CD1c-positive myeloid dendritic cell (primary cell): Measurements from ENCODE around the gene SPTLC2.
"Not testable (repeated sequence)": the region's sequence is repeated elsewhere in the genome, so short reads cannot be mapped to it uniquely, and the experiment has no call there.

ENCODE experiments used
- DNase-seq: peaks from one replicate; pipeline ENCODE4 v3.0.0-alpha.2; 2016; ENCODE audit errors: extremely low spot score

Gene SPTLC2

GRCh38 chr14:77549451-77549850 lies 67.0 kb downstream of the SPTLC2 start:
- no peak for DNase-seq

- no peak for DNase-seq
Observed at GRCh38 chr14:77547512-77548180, 68.8 kb downstream of the SPTLC2 start.

- DNase-seq, result not testable (repeated sequence)
Observed at GRCh38 chr14:77545171-77545570, 71.3 kb downstream of the SPTLC2 start.

- no peak for DNase-seq
Observed at GRCh38 chr14:77544571-77544970, 71.9 kb downstream of the SPTLC2 start.

- DNase-seq, result no peak
Observed at GRCh38 chr14:77543637-77544334, 72.7 kb downstream of the SPTLC2 start.

- DNase-seq, result no peak
Observed at GRCh38 chr14:77543240-77543551, 73.2 kb downstream of the SPTLC2 start.

- DNase-seq, result no peak
Observed at GRCh38 chr14:77542421-77543239, 73.8 kb downstream of the SPTLC2 start.

GRCh38 chr14:77541905-77542304 lies 74.5 kb downstream of the SPTLC2 start:
- DNase-seq, result no peak

- DNase-seq, result not testable (repeated sequence)
Observed at GRCh38 chr14:77536951-77537350, 79.5 kb downstream of the SPTLC2 start.

GRCh38 chr14:77531071-77531470 lies 85.4 kb downstream of the SPTLC2 start:
- DNase-seq, result no peak

- DNase-seq, result no peak
Observed at GRCh38 chr14:77529963-77530362, 86.5 kb downstream of the SPTLC2 start.

GRCh38 chr14:77529213-77529612 lies 87.2 kb downstream of the SPTLC2 start:
- no peak for DNase-seq

GRCh38 chr14:77528701-77529100 lies 87.7 kb downstream of the SPTLC2 start:
- DNase-seq, result not testable (repeated sequence)

- DNase-seq, result no peak
Observed at GRCh38 chr14:77526266-77526665, 90.2 kb downstream of the SPTLC2 start.

GRCh38 chr14:77524536-77524935 lies 91.9 kb downstream of the SPTLC2 start:
- no peak for DNase-seq

GRCh38 chr14:77523109-77523508 lies 93.3 kb downstream of the SPTLC2 start:
- no peak for DNase-seq

- DNase-seq, result no peak
Observed at GRCh38 chr14:77520555-77520954, 95.9 kb downstream of the SPTLC2 start.

- no peak for DNase-seq
Observed at GRCh38 chr14:77516126-77516525, 100.3 kb downstream of the SPTLC2 start.

- DNase-seq, result no peak
Observed at GRCh38 chr14:77511486-77512162, 104.8 kb downstream of the SPTLC2 start.

- no peak for DNase-seq
Observed at GRCh38 chr14:77509366-77509765, 107.1 kb downstream of the SPTLC2 start.

- DNase-seq, result no peak
Observed at GRCh38 chr14:77508876-77509275, 107.6 kb downstream of the SPTLC2 start.

- DNase-seq, result no peak
Observed at GRCh38 chr14:77508249-77508648, 108.2 kb downstream of the SPTLC2 start.
